Breast epithelium (tissue), 4 donors: ENCODE results near the gene STOML1. TPM values are rescaled to one million over a fixed set of nuclear protein-coding genes. Genes with fewer than 3 reads are reported as not detected.

Experiments
- DNase-seq, 2 donors: peaks; one replicate each; pipeline ENCODE4 v3.0.0-alpha.2; 2019; ENCODE audit warnings: low spot score in 2 of 2
- H3K27ac ChIP-seq, 2 donors: fragments of 200-600 bp; sonication (generic) in 1 of 2; one replicate each; pipeline ENCODE4 v1.5.1; 2016 to 2019; ENCODE audit warnings: mild to moderate bottlenecking in 1 of 2
- H3K27me3 ChIP-seq, 2 donors: fragments of 200-600 bp; sonication (generic) in 1 of 2; one replicate each; pipeline versions ENCODE4 v1.5.1 to v1.6.0; 2017 to 2019; ENCODE audit warnings: control low read depth in 1 of 2, mild to moderate bottlenecking in 1 of 2
- H3K36me3 ChIP-seq: fragments of 200-600 bp; one replicate; pipeline ENCODE4 v1.5.1; 2019
- H3K4me1 ChIP-seq, 2 donors: fragments of 200-600 bp; sonication (generic); one replicate each; pipeline ENCODE4 v1.5.1; 2016 to 2019; ENCODE audit warnings: control low read depth in 1 of 2
- H3K4me3 ChIP-seq, 3 donors: fragments of 200-600 bp; sonication (generic); 1 replicate in 2 of 3; 2 replicates in 1 of 3; pipeline ENCODE4 v1.5.1; 2016 to 2019; ENCODE audit warnings: mild to moderate bottlenecking in 3 of 3, moderate library complexity in 2 of 3
- H3K9me3 ChIP-seq, 2 donors: fragments of 200-600 bp; sonication (generic) in 1 of 2; one replicate each; pipeline ENCODE4 v1.5.1; 2016 to 2019; ENCODE audit warnings: control low read depth in 1 of 2
- POLR2A ChIP-seq: fragments of 450-650 bp; IDR thresholded peaks from one replicate; pipeline ENCODE4 v1.6.1; 2016; ENCODE audit warnings: antibody characterized with exemption, mild to moderate bottlenecking, moderate library complexity
- POLR2AphosphoS5 ChIP-seq, 3 donors: sonication (generic); formaldehyde crosslinking; IDR thresholded peaks; one replicate each; pipeline ENCODE4 v1.6.1; 2017; ENCODE audit warnings: antibody characterized with exemption in 3 of 3
- intact Hi-C: fragments of 100-400 bp; cut with DNase I; formaldehyde crosslinking; loops from one replicate; pipeline ENCODE4 v1.15.1; 2023; ENCODE audit warnings: low total_unique reads
- total RNA-seq, 3 donors: library from RNA; depleted of rRNA; stranded (reverse); fragments of >200 nt; gene quantifications; one replicate each; pipeline ENCODE4 v1.1.0, GENCODE V29; 2016
- TF ChIP-seq, protein P1 (sequence below), 3 donors: fragments of 450-650 bp; IDR thresholded peaks; one replicate each; pipeline ENCODE4 v1.5.1; 2016 to 2017; ENCODE audit warnings: antibody characterized with exemption in 3 of 3, mild to moderate bottlenecking in 3 of 3, moderate library complexity in 3 of 3

Gene STOML1
- total RNA-seq, 3 donors from 2014 or later: 8.5 to 10.7 (median 9.7) TPM

DNA sequence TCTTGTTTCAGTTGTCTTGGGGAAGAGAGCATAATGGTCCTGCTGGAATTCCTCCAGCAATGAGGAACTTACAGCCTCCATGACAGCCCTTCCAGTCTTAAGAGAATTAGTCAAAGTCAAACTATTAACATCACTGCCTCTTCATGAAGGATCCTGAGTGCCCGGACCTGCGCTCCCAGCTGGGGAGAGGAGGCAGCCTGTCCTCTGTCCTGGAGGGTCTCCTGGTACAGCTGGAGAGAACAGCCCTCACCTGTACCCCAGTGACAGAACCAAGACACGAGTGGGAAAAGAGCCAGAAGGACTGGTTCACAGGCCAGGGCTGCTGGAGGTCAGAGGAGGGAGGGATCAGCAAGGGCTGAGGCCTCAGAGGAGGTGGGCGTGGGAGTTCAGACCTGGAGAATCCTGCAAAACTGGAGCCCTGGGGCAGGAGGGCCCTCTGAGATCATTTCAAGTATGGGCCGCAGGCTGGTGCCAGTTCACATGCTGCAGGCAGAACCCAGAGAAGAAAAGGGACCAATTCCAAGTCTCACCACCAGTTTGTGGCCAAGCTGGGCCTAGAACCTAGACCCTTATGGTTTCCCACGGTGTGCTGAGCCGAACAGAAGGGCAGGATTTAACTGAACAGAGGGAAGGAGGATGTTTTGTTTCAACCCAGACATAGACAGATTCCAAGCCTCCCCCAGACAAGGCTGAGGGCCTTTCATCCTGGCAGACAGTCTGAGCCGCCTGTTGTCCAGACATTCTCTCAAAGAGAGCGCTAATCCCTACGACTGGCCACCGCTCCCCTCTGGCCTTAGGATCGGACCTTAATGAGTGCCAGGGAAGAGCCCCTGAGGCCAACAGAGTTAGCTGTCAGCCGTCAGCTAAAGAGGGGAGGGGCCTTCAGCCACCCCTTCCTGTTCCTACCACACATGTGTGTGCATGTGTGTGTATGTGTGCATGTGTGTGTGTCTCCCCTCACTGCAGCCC lies 47.6 kb downstream of the STOML1 start:
- H3K4me1 ChIP-seq: no peaks in the 10 kb centered on the region
- no peak for DNase-seq
- H3K27ac ChIP-seq: peak overlapping the region; percentile 8 to 12
- intact Hi-C loops: no loop called here
- H3K36me3 ChIP-seq: no peaks in the 10 kb centered on the region
- no peaks in the 10 kb centered on the region for H3K27me3 ChIP-seq
- no peak overlapping the region for H3K4me3 ChIP-seq
- TF ChIP-seq POLR2A: no peak
- TF ChIP-seq, protein P1, sequence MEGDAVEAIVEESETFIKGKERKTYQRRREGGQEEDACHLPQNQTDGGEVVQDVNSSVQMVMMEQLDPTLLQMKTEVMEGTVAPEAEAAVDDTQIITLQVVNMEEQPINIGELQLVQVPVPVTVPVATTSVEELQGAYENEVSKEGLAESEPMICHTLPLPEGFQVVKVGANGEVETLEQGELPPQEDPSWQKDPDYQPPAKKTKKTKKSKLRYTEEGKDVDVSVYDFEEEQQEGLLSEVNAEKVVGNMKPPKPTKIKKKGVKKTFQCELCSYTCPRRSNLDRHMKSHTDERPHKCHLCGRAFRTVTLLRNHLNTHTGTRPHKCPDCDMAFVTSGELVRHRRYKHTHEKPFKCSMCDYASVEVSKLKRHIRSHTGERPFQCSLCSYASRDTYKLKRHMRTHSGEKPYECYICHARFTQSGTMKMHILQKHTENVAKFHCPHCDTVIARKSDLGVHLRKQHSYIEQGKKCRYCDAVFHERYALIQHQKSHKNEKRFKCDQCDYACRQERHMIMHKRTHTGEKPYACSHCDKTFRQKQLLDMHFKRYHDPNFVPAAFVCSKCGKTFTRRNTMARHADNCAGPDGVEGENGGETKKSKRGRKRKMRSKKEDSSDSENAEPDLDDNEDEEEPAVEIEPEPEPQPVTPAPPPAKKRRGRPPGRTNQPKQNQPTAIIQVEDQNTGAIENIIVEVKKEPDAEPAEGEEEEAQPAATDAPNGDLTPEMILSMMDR (IDR thresholded peaks at IDR 0.05): no peak
- no peak for TF ChIP-seq POLR2AphosphoS5 (IDR thresholded peaks at IDR 0.05)
- H3K9me3 ChIP-seq: no peaks in the 10 kb centered on the region

GRCh38 chr15:73942751-73943270 lies 49.3 kb downstream of the STOML1 start:
- no peak for DNase-seq
- Histone ChIP-seq H3K27me3 (no peaks in the 10 kb centered on the region), H3K4me1 (no peaks in the 10 kb centered on the region), H3K36me3 (no peaks in the 10 kb centered on the region), H3K9me3 (no peaks in the 10 kb centered on the region), H3K27ac (peak overlapping the region in 1 of 2 donors; percentile 49), H3K4me3 (no peak overlapping the region)
- intact Hi-C loops: no loop called here
- TF ChIP-seq POLR2AphosphoS5 (IDR thresholded peaks at IDR 0.05) (no peak), POLR2A (no peak)
- TF ChIP-seq, protein P1 (IDR thresholded peaks at IDR 0.05): no peak

GRCh38 chr15:73941871-73942635 lies 50.0 kb downstream of the STOML1 start:
- Histone ChIP-seq H3K9me3 (no peaks in the 10 kb centered on the region), H3K27me3 (no peaks in the 10 kb centered on the region), H3K36me3 (no peaks in the 10 kb centered on the region), H3K4me3 (no peak overlapping the region), H3K27ac (peak overlapping the region in 1 of 2 donors; percentile 49), H3K4me1 (no peaks in the 10 kb centered on the region)
- intact Hi-C loops: no loop called here
- TF ChIP-seq POLR2AphosphoS5 (IDR thresholded peaks at IDR 0.05): no peak
- DNase-seq: no peak

DNA sequence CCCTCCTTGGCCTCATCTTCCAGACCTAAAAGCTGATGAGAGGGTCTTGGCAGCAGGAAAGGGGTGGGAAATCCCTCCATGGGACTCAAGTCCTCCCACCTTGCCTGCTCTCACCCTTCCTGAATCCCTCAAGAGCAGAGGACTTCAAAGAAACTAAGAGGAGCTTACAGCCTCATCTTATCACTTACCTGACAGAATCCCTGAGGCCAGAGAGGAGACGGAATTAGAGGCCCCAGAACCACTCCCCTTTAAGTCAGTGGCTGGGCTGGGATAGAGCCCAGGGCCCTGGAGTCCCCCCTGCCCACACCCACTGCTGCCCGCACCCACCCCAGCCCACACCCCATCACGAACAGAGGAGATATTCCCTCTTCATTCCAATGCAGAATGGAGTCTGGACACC lies 50.6 kb downstream of the STOML1 start:
- Histone ChIP-seq H3K4me3 (no peak overlapping the region), H3K27ac (peak overlapping the region in 1 of 2 donors; percentile 57), H3K4me1 (no peaks in the 10 kb centered on the region), H3K36me3 (no peaks in the 10 kb centered on the region), H3K9me3 (no peaks in the 10 kb centered on the region), H3K27me3 (no peaks in the 10 kb centered on the region)
- TF ChIP-seq POLR2A: no peak
- TF ChIP-seq, protein P1 (IDR thresholded peaks at IDR 0.05): no peak
- no peak for TF ChIP-seq POLR2AphosphoS5 (IDR thresholded peaks at IDR 0.05)
- intact Hi-C loops: no loop called here
- no peak for DNase-seq

- Histone ChIP-seq H3K27ac (peak overlapping the region in 1 of 2 donors; percentile 57), H3K36me3 (no peaks in the 10 kb centered on the region), H3K4me1 (no peaks in the 10 kb centered on the region), H3K27me3 (no peaks in the 10 kb centered on the region), H3K9me3 (no peaks in the 10 kb centered on the region), H3K4me3 (no peak overlapping the region)
- TF ChIP-seq, protein P1 (IDR thresholded peaks at IDR 0.05): no peak
- TF ChIP-seq POLR2A (no peak), POLR2AphosphoS5 (IDR thresholded peaks at IDR 0.05) (no peak)
- intact Hi-C loops: no loop called here
- no peak for DNase-seq
Measured at GRCh38 chr15:73941044-73941443, 51.1 kb downstream of the STOML1 start.
